ENCODE data around the gene SULF2.

The SULF2 gene

DNA sequence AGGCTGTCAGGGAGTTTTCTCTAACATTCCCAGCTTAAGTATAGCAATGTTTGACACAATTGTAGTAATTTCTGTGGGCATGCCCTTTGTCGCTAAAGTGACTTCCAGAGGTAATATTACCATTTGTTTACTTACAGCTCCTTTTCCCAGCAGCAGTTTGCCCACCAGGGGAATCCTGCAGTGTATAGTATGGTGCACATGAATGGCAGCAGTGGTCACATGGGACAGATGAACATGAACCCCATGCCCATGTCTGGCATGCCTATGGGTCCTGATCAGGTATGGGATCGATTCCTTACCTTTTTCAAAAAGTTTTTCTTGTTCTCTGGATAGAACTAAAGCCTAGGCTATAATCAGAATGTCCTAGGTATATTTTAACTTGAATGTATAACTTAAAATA, 132.5 kb downstream of the SULF2 start:
- FAIRE-seq = no peak
- DNase-seq (ENCODE audit: insufficient read length, low spot score) = no peak
- no peak for TF ChIP-seq CTCF (IDR thresholded peaks at IDR 0.05; ENCODE audit: insufficient read depth, missing control alignments)

GRCh38 chr20:47652301-47652700, 133.0 kb downstream of the SULF2 start:
- no peak for TF ChIP-seq CTCF (IDR thresholded peaks at IDR 0.05; ENCODE audit: insufficient read depth, missing control alignments)
- no peak for DNase-seq (ENCODE audit: insufficient read length, low spot score)
- no peak for FAIRE-seq

DNA sequence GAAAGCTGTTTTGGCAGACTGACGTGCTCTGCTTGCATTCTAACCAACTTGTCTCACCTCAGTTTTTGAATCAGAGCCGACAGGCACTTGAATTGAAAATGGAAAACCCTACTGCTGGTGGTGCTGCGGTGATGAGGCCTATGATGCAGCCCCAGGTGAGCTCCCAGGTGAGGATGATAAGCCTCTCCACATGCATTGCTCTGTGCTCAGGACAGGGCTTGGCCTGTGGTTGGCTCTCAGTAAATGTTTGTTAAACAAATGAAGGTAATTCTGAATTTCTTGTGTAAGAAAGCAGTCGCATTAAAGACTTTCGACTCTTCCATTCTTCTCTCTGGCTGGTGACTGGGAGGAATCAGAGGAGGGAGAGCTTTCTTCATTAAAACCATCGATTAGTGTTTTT, 136.3 kb downstream of the SULF2 start:
- DNase-seq (ENCODE audit: insufficient read length, low spot score) = no peak
- FAIRE-seq = no peak
- TF ChIP-seq CTCF (IDR thresholded peaks at IDR 0.05; ENCODE audit: insufficient read depth, missing control alignments) = no peak

DNA sequence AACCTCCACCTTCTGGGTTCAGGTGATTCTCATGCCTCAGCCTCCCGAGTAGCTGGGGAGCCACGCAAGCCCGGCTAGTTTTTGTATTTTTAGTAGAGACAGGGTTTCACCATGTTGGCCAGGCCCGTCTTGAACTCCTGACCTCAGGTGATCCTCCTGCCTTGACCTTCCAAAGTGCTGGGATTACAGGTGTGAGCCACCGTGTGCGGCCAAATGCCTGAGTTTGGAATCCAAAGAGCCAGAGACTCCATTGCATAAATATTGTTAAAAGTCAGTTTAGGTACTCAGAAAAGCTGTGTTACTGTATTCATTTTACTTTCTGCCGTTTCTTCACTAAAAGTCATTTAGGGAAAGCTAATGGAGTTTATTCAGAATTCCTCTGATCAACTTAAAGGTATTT, 137.3 kb downstream of the SULF2 start:
- FAIRE-seq = no peak
- DNase-seq (ENCODE audit: insufficient read length, low spot score) = no peak
- TF ChIP-seq CTCF (IDR thresholded peaks at IDR 0.05; ENCODE audit: insufficient read depth, missing control alignments) = no peak

GRCh38 chr20:47645632-47646031, 139.6 kb downstream of the SULF2 start:
- FAIRE-seq = no peak
- no peak for TF ChIP-seq CTCF (IDR thresholded peaks at IDR 0.05; ENCODE audit: insufficient read depth, missing control alignments)
- DNase-seq (ENCODE audit: insufficient read length, low spot score) = no peak

DNA sequence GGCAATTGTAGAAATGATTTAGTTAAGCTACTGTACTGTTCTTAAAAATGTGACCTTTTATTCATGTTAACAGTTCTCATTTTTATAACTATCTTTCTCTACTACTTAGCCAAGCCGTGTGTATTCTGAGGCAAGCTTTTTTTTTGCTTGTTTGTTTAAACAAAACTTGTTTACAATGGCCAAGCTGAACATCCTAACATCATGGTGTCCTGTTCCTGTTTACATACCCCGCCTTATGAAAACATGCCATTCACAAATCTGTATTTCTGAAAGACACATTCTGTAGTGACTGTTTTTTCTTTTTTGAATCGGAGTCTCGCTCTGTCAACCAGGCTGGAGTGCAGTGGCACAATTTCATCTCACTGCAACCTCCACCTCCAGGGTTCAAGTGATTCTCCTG, 142.7 kb downstream of the SULF2 start:
- TF ChIP-seq CTCF (IDR thresholded peaks at IDR 0.05; ENCODE audit: insufficient read depth, missing control alignments) = no peak
- FAIRE-seq (no peak), DNase-seq (ENCODE audit: insufficient read length, low spot score) (no peak)

DNA sequence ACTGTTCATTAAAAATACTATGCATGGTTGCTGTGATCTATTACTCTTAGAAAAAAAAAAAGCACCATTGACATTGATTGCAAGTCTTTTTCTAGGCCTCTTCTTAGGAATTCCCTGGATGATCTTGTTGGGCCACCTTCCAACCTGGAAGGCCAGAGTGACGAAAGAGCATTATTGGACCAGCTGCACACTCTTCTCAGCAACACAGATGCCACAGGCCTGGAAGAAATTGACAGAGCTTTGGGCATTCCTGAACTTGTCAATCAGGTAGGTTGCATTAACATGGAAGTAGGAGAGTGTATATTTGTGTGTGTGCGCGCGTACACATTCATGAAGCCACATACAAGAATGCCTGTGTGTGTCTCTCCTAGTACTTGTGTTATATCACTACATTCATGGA, 143.2 kb downstream of the SULF2 start:
- FAIRE-seq (no peak), DNase-seq (ENCODE audit: insufficient read length, low spot score) (no peak)

More for the DNA sequence above, 143.2 kb downstream of the SULF2 start:
- no peak for TF ChIP-seq CTCF (IDR thresholded peaks at IDR 0.05; ENCODE audit: insufficient read depth, missing control alignments)
